ENCODE results near the gene NUMBL.

DNA sequence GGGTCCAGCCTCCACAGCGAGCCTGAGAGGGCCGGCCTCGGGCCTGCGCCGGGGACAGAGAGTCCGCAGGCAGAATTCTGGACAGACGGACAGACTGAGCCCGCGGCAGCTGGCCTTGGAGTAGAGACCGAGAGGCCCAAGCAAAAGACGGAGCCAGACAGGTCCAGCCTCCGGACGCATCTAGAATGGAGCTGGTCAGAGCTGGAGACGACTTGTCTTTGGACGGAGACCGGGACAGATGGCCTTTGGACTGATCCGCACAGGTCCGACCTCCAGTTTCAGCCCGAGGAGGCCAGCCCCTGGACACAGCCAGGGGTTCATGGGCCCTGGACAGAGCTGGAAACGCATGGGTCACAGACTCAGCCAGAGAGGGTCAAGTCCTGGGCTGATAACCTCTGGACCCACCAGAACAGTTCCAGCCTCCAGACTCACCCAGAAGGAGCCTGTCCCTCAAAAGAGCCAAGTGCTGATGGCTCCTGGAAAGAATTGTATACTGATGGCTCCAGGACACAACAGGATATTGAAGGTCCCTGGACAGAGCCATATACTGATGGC is 27.0 kb upstream of the NUMBL start:
- TF ChIP-seq, protein P1, sequence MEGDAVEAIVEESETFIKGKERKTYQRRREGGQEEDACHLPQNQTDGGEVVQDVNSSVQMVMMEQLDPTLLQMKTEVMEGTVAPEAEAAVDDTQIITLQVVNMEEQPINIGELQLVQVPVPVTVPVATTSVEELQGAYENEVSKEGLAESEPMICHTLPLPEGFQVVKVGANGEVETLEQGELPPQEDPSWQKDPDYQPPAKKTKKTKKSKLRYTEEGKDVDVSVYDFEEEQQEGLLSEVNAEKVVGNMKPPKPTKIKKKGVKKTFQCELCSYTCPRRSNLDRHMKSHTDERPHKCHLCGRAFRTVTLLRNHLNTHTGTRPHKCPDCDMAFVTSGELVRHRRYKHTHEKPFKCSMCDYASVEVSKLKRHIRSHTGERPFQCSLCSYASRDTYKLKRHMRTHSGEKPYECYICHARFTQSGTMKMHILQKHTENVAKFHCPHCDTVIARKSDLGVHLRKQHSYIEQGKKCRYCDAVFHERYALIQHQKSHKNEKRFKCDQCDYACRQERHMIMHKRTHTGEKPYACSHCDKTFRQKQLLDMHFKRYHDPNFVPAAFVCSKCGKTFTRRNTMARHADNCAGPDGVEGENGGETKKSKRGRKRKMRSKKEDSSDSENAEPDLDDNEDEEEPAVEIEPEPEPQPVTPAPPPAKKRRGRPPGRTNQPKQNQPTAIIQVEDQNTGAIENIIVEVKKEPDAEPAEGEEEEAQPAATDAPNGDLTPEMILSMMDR (IDR thresholded peaks at IDR 0.05; ENCODE audit: poor library complexity, severe bottlenecking), result no peak
- TF ChIP-seq EP300 (conservative IDR thresholded peaks at IDR 0.05; ENCODE audit: poor library complexity, severe bottlenecking) (no peak), EZH2 (IDR thresholded peaks at IDR 0.05; ENCODE audit: borderline replicate concordance, insufficient read depth, low read length, poor library complexity, severe bottlenecking) (no peak), SMC3 (conservative IDR thresholded peaks at IDR 0.05; ENCODE audit: poor library complexity) (no peak), TAF1 (IDR thresholded peaks at IDR 0.05; ENCODE audit: low read depth) (no peak), POLR2AphosphoS5 (IDR thresholded peaks at IDR 0.05) (no peak)

All from neural cell (in vitro differentiated cells).